ENCODE measurements around the gene FOXP3. TPM values are rescaled to one million over a fixed set of nuclear protein-coding genes. Genes with fewer than 3 reads are reported as not detected.
"Not testable (repeated sequence)": the region's sequence is repeated elsewhere in the genome, so short reads cannot be mapped to it uniquely, and the experiment has no call there.

Gene FOXP3
- total RNA-seq, 2 donors from 2014 or later: not detected

DNA sequence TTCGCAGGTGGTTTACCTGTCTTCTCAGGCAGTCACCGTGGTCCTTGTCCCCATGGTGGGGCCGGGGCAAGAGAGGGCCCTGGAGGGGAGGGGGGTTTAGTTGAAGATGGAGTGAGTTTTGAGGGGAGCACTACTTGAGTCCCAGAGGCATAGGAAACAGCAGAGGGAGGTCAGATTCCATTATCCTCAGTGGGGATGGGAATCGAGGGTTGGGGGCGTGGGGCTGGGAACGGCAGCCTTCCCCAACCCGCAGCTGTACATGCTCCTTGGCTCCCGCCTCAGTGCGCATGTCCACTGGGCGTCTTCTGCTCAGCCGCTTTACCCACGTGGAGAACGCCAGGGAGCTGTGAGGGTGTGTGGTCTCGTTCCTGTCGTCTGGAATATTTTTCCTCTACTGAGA lies 38.8 kb upstream of the FOXP3 start, which contains the start of gene GAGE10:
Gene GAGE10, plus strand, starts transcription at position 301 of the 400 bp plus-strand sequence. CDS start 1,214 bp downstream, outside the sequence.
- Histone ChIP-seq H3K4me3 (no peak within 1 kb of the TSS), H3K27me3 (no peaks in the 10 kb centered on the region), H3K27ac (no peak within 1 kb of the TSS), H3K4me1 (no peaks in the 10 kb centered on the region), H3K9me3 (no peaks in the 10 kb centered on the region), H3K36me3 (no peaks in the 10 kb centered on the region)
- DNase-seq (ENCODE audit: low spot score): peak; percentile 21
- TF ChIP-seq, protein P1, sequence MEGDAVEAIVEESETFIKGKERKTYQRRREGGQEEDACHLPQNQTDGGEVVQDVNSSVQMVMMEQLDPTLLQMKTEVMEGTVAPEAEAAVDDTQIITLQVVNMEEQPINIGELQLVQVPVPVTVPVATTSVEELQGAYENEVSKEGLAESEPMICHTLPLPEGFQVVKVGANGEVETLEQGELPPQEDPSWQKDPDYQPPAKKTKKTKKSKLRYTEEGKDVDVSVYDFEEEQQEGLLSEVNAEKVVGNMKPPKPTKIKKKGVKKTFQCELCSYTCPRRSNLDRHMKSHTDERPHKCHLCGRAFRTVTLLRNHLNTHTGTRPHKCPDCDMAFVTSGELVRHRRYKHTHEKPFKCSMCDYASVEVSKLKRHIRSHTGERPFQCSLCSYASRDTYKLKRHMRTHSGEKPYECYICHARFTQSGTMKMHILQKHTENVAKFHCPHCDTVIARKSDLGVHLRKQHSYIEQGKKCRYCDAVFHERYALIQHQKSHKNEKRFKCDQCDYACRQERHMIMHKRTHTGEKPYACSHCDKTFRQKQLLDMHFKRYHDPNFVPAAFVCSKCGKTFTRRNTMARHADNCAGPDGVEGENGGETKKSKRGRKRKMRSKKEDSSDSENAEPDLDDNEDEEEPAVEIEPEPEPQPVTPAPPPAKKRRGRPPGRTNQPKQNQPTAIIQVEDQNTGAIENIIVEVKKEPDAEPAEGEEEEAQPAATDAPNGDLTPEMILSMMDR (IDR thresholded peaks at IDR 0.05): no peak

- Histone ChIP-seq H3K27me3 (no peaks in the 10 kb centered on the region), H3K36me3 (no peaks in the 10 kb centered on the region), H3K4me3 (no peak overlapping the region), H3K27ac (no peak overlapping the region), H3K4me1 (no peaks in the 10 kb centered on the region), H3K9me3 (no peaks in the 10 kb centered on the region)
- DNase-seq (ENCODE audit: low spot score): no peak
- TF ChIP-seq, protein P1 (IDR thresholded peaks at IDR 0.05): no peak
These were observed 36.2 kb upstream of the FOXP3 start for GRCh38 chrX:49300703-49301102.

DNA sequence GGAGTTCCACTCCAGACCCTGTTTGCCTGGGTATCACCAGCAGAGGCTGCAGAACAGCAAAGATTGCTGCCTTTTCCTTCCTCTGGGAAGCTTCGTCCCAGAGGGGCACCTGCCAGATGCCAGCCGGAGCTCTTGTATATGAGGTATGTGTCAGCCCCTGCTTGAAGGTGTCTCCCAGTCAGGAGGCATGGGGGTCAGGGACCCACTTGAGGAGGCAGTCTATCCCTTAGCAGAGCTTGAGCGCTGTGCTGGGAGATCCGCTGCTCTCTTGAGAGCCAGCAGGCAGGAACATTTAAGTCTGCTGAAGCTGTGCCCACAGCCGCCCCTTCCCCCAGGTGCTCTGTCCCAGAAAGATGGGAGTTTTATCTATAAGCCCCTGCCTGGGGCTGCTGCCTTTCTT lies 34.8 kb upstream of the FOXP3 start:
- not testable (repeated sequence) for H3K4me1 ChIP-seq; H3K9me3 ChIP-seq; DNase-seq (ENCODE audit: low spot score); H3K27ac ChIP-seq; H3K4me3 ChIP-seq; H3K27me3 ChIP-seq; H3K36me3 ChIP-seq

DNA sequence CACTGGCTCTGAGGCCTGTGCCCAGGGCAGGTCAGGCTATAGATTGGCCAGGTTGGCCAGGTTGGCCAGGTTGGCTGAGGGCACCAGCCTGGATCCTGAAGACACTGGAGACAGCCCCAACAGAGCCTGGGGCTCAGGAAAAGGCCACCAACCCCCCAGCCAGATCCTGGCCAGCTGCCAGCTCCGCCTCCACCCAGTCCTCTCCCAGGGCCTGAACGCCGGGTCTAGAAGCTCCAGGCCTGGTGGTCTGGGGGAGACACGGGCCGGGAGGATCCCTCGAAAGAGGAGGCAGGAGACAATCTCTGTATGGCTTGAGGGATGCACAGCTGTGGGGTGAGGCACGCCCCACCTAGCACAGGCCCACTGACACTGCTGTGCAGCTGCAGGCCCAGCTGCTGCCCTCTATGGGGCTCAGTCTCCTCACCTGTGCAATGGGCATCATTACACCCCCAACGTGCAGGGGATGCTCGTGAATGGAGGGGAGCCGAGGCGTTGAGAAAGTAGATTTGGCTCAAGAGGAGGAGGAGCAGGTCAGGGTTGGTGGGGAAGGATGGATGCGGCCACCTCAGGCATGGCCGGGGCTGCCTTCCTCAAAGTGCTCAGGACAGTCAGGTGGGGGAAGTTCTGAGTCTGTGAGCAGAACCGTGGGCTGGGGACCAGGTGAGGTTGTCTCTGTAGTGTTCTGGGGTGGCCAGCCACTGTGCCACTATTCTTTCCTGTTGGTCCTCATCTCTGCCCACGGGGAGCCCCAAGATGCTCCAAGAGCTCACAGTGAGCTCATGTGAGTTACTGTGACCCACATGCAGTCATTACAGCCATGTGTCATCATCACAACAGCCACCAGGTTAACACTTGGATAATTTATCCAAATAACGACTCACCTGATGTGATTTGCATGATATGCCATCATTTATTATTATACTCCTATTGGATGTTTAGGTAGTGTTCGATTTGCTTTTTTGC lies 28.2 kb upstream of the FOXP3 start:
- DNase-seq (ENCODE audit: low spot score): no peak
- Histone ChIP-seq H3K27ac (no peak overlapping the region), H3K36me3 (no peaks in the 10 kb centered on the region), H3K9me3 (no peaks in the 10 kb centered on the region), H3K27me3 (no peaks in the 10 kb centered on the region), H3K4me1 (peaks cover 0 to 7% of the 10 kb centered on the region in 2 donors), H3K4me3 (no peak overlapping the region)
- TF ChIP-seq, protein P1 (IDR thresholded peaks at IDR 0.05): no peak

DNA sequence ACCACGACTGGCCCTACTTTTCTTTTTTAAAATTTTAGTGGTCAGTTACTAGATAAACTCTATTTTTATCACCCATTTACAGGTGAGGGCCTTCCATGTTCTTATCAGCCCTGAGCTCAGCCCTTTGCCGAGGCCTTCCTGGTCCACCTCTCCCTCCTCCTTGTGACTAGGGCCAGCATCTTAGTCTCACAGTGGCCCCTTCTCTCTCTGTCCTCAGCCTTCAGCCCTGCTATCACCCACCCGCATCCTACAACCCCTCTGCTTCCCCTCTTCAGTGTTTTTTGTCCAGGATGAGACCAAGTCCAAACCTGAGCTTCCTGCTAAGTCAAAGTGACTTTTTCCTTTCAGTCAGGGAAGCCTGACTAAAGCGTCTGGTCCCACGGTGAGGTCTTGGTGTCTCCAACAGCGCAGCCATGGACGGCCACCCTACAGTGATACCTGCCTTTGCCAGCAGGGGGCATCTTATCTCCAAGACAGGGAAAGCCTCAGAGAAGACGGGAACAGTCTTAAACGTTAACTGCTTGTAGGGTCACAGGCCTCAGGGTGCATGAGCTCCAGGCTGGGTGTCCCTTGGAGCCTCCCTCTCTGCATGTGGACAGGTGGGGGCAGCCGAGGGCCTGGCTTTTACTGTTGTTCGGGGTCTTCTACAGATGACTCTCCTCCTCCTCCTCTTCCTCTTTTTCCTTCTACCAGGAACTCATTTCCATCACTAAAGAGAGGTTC lies 27.3 kb upstream of the FOXP3 start:
- H3K4me1 ChIP-seq: peaks cover 0 to 7% of the 10 kb centered on the region in 2 donors
- H3K9me3 ChIP-seq: no peaks in the 10 kb centered on the region
- TF ChIP-seq, protein P1 (IDR thresholded peaks at IDR 0.05): peak; percentile 37 to 68
- no peaks in the 10 kb centered on the region for H3K36me3 ChIP-seq
- H3K4me3 ChIP-seq: no peak overlapping the region
- no peaks in the 10 kb centered on the region for H3K27me3 ChIP-seq
- no peak for DNase-seq (ENCODE audit: low spot score)
- no peak overlapping the region for H3K27ac ChIP-seq

DNA sequence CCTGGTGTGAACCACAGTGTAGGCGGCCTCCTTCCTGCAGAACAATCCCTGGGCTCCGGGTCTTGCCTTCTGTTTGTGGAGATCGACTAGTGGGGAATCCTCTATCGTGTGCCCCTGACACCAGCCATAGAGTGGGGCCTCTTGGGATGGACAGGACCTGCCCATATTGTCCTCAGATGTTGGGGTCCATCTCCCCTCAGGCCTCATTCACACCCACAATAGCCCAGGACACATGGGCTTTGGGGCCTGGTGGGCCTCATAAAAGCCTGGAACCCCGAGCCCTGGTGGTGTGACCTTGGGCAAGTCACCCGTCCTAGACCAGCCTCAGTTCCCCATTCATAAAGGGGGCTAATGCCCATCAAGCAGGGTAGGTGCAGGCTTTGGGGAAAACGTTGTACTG lies 25.7 kb upstream of the FOXP3 start:
- H3K27ac ChIP-seq: no peak overlapping the region
- TF ChIP-seq, protein P1 (IDR thresholded peaks at IDR 0.05): no peak
- peaks cover 0 to 7% of the 10 kb centered on the region in 2 donors for H3K4me1 ChIP-seq

More for the DNA sequence above, 25.7 kb upstream of the FOXP3 start:
- DNase-seq (ENCODE audit: low spot score): no peak
- Histone ChIP-seq H3K27me3 (no peaks in the 10 kb centered on the region), H3K9me3 (no peaks in the 10 kb centered on the region), H3K36me3 (no peaks in the 10 kb centered on the region), H3K4me3 (no peak overlapping the region)
